Measurements from ENCODE around the gene STK40. TPM values are rescaled to one million over a fixed set of nuclear protein-coding genes. Genes with fewer than 3 reads are reported as not detected.

Gene STK40
- total RNA-seq, 1 donor from 2014 or later = 52.9 TPM

DNA sequence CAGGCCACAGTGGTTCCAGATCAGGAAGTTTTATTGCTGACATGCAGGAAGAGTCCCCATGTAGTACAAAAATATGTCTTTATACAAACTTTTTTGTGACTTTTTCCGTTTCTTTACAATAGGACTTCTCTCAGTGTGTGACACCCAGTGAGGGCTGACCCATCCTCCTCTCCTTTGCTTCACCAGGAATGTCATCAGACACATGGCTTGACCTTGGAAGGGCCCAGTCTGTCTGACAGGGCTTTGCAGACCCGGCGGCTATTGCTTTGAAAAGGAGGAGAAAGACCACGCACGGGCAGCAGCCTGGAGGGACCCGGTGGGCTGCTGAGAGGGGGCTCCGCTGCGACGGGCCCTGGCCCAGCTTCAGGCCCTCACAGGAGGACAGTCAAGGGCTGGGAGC lies 46.1 kb downstream of the STK40 start:
- no peak overlapping the region for H3K4me3 Mint-ChIP-seq (ENCODE audit: unreplicated experiment)
- H3K36me3 Mint-ChIP-seq (ENCODE audit: unreplicated experiment) = no peaks in the 10 kb centered on the region
- H3K27me3 Mint-ChIP-seq (ENCODE audit: unreplicated experiment) = peaks cover 10% of the 10 kb centered on the region
- TF ChIP-seq, protein P1, sequence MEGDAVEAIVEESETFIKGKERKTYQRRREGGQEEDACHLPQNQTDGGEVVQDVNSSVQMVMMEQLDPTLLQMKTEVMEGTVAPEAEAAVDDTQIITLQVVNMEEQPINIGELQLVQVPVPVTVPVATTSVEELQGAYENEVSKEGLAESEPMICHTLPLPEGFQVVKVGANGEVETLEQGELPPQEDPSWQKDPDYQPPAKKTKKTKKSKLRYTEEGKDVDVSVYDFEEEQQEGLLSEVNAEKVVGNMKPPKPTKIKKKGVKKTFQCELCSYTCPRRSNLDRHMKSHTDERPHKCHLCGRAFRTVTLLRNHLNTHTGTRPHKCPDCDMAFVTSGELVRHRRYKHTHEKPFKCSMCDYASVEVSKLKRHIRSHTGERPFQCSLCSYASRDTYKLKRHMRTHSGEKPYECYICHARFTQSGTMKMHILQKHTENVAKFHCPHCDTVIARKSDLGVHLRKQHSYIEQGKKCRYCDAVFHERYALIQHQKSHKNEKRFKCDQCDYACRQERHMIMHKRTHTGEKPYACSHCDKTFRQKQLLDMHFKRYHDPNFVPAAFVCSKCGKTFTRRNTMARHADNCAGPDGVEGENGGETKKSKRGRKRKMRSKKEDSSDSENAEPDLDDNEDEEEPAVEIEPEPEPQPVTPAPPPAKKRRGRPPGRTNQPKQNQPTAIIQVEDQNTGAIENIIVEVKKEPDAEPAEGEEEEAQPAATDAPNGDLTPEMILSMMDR (IDR thresholded peaks at IDR 0.05; ENCODE audit: partially characterized antibody, unreplicated experiment) = no peak
- H3K27ac Mint-ChIP-seq (ENCODE audit: unreplicated experiment) = no peak overlapping the region
- H3K4me1 Mint-ChIP-seq (ENCODE audit: low read depth, unreplicated experiment) = peaks cover 4% of the 10 kb centered on the region
- DNase-seq = no peak
- H3K9me3 Mint-ChIP-seq (ENCODE audit: unreplicated experiment) = peaks cover 4% of the 10 kb centered on the region

DNA sequence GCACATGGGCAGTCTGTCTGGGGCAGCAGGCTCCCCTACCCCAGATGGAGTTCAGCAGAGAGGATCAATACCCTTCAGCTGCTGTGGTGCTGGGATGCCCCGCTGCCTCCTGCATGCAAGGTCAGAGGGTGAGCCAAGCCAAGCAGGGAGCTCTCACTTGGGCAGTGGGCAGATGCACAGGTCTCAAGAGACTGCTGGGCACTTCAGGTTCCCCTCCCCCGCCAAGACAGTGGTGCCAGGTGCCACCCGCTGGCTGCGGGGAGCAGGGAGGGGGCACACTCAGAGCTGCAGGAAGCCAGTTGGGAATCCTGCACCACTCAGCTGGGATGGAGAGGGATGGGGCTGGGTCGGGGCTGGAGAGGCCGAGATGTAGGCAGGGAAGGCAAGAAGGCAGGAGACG lies 46.5 kb downstream of the STK40 start:
- TF ChIP-seq, protein P1 (IDR thresholded peaks at IDR 0.05; ENCODE audit: partially characterized antibody, unreplicated experiment) = no peak
- Mint-ChIP-seq H3K4me1 (ENCODE audit: low read depth, unreplicated experiment) (no peaks in the 10 kb centered on the region), H3K27me3 (ENCODE audit: unreplicated experiment) (peaks cover 9% of the 10 kb centered on the region), H3K36me3 (ENCODE audit: unreplicated experiment) (no peaks in the 10 kb centered on the region), H3K9me3 (ENCODE audit: unreplicated experiment) (peaks cover under 1% of the 10 kb centered on the region), H3K4me3 (ENCODE audit: unreplicated experiment) (no peak overlapping the region), H3K27ac (ENCODE audit: unreplicated experiment) (no peak overlapping the region)
- peak; percentile 43 for DNase-seq

DNA sequence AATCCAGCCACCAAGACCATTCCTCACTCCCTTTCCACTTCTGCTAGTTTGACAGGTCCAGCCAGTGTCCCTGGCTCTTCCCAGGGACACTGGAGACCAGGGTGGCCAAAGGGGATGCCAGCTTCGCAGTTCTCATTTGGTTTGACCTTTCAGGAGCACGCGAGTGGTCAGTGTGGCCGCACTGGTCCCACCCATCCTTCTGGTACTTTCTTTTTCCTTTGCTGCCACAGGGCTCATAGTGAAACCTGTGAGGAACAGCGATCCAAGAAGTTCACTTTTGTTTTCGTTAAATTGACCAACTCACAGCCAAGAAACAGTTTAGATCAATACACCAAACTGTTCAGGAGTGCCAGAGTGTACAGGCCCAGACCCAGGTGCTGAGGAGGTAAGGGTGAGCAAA lies 47.9 kb downstream of the STK40 start:
- Mint-ChIP-seq H3K9me3 (ENCODE audit: unreplicated experiment) (no peaks in the 10 kb centered on the region), H3K36me3 (ENCODE audit: unreplicated experiment) (no peaks in the 10 kb centered on the region), H3K4me3 (ENCODE audit: unreplicated experiment) (no peak overlapping the region), H3K27ac (ENCODE audit: unreplicated experiment) (no peak overlapping the region), H3K4me1 (ENCODE audit: low read depth, unreplicated experiment) (no peaks in the 10 kb centered on the region), H3K27me3 (ENCODE audit: unreplicated experiment) (peaks cover 9% of the 10 kb centered on the region)
- TF ChIP-seq, protein P1 (IDR thresholded peaks at IDR 0.05; ENCODE audit: partially characterized antibody, unreplicated experiment) = no peak
- DNase-seq = no peak

GRCh38 chr1:36330940-36331339 lies 54.8 kb downstream of the STK40 start:
- no peak overlapping the region for H3K4me3 Mint-ChIP-seq (ENCODE audit: unreplicated experiment)
- H3K9me3 Mint-ChIP-seq (ENCODE audit: unreplicated experiment) = peaks cover 3% of the 10 kb centered on the region
- TF ChIP-seq, protein P1 (IDR thresholded peaks at IDR 0.05; ENCODE audit: partially characterized antibody, unreplicated experiment) = no peak
- peaks cover 3% of the 10 kb centered on the region for H3K4me1 Mint-ChIP-seq (ENCODE audit: low read depth, unreplicated experiment)
- DNase-seq = no peak
- no peak overlapping the region for H3K27ac Mint-ChIP-seq (ENCODE audit: unreplicated experiment)
- H3K36me3 Mint-ChIP-seq (ENCODE audit: unreplicated experiment) = peaks cover 10% of the 10 kb centered on the region
- peaks cover 12% of the 10 kb centered on the region for H3K27me3 Mint-ChIP-seq (ENCODE audit: unreplicated experiment)

- Mint-ChIP-seq H3K36me3 (ENCODE audit: unreplicated experiment) (peaks cover 10% of the 10 kb centered on the region), H3K4me3 (ENCODE audit: unreplicated experiment) (no peak overlapping the region), H3K27ac (ENCODE audit: unreplicated experiment) (no peak overlapping the region), H3K4me1 (ENCODE audit: low read depth, unreplicated experiment) (peaks cover 3% of the 10 kb centered on the region), H3K27me3 (ENCODE audit: unreplicated experiment) (peaks cover 16% of the 10 kb centered on the region), H3K9me3 (ENCODE audit: unreplicated experiment) (peaks cover 3% of the 10 kb centered on the region)
- TF ChIP-seq, protein P1 (IDR thresholded peaks at IDR 0.05; ENCODE audit: partially characterized antibody, unreplicated experiment) = no peak
- DNase-seq = no peak
Measured at GRCh38 chr1:36329817-36330216, 55.9 kb downstream of the STK40 start.

Data from glutamatergic neuron (in vitro differentiated cells).